Activated CD8-positive, alpha-beta memory T cell treated with anti-CD3 and anti-CD28 coated beads for 24 hours (primary cell): ENCODE data around the gene SELPLG.
A peak's percentile ranks its signal among the peaks of the same experiment; 100 is the strongest.
"Not testable (repeated sequence)": the region's sequence is repeated elsewhere in the genome, so short reads cannot be mapped to it uniquely, and the experiment has no call there.

Experiments
- DNase-seq: peaks from one replicate; pipeline ENCODE4 v3.0.0-alpha.2; 2020

SELPLG gene

GRCh38 chr12:108633534-108634248 lies at the start of gene SELPLG:
SELPLG (minus strand) TSS chr12:108633894; CDS start chr12:108624307, 9,587 bp downstream.
- DNase-seq, result peak; percentile 90

GRCh38 chr12:108681317-108681716 lies 47.6 kb upstream of the SELPLG start:
- DNase-seq, result no peak

- DNase-seq, result no peak
These were observed 45.5 kb upstream of the SELPLG start for GRCh38 chr12:108679106-108679681.

GRCh38 chr12:108678104-108678730 lies 44.5 kb upstream of the SELPLG start:
- no peak for DNase-seq

GRCh38 chr12:108677381-108677780 lies 43.7 kb upstream of the SELPLG start:
- no peak for DNase-seq

- DNase-seq, result no peak
These were observed 43.0 kb upstream of the SELPLG start for GRCh38 chr12:108676707-108677106.

- no peak for DNase-seq
These were observed 42.1 kb upstream of the SELPLG start for GRCh38 chr12:108675792-108676191.

GRCh38 chr12:108672054-108672453 lies 38.4 kb upstream of the SELPLG start:
- DNase-seq, result no peak

- DNase-seq, result no peak
These were observed 37.4 kb upstream of the SELPLG start for GRCh38 chr12:108671110-108671509.

- DNase-seq, result no peak
These were observed 36.5 kb upstream of the SELPLG start for GRCh38 chr12:108670066-108670631.

- no peak for DNase-seq
These were observed 34.8 kb upstream of the SELPLG start for GRCh38 chr12:108668542-108668941.

GRCh38 chr12:108668063-108668462 lies 34.4 kb upstream of the SELPLG start:
- DNase-seq, result no peak

- DNase-seq, result no peak
These were observed 33.7 kb upstream of the SELPLG start for GRCh38 chr12:108667349-108667748.

- no peak for DNase-seq
These were observed 32.7 kb upstream of the SELPLG start for GRCh38 chr12:108666401-108666881.

- no peak for DNase-seq
These were observed 32.0 kb upstream of the SELPLG start for GRCh38 chr12:108665608-108666202.

GRCh38 chr12:108664338-108665258 lies 30.9 kb upstream of the SELPLG start:
- peak; percentile 89 for DNase-seq

- DNase-seq, result no peak
These were observed 29.8 kb upstream of the SELPLG start for GRCh38 chr12:108663324-108664015.

- DNase-seq, result not testable (repeated sequence)
These were observed 24.4 kb upstream of the SELPLG start for GRCh38 chr12:108658115-108658514.

- no peak for DNase-seq
These were observed 23.5 kb upstream of the SELPLG start for GRCh38 chr12:108657130-108657745.

GRCh38 chr12:108656247-108656646 lies 22.6 kb upstream of the SELPLG start:
- not testable (repeated sequence) for DNase-seq

- DNase-seq, result not testable (repeated sequence)
These were observed 22.1 kb upstream of the SELPLG start for GRCh38 chr12:108655812-108656175.
